GM19397 (cell line): ENCODE measurements around the gene TPP2.

Source experiments
- ATAC-seq: cut with Tn5 transposase; IDR thresholded peaks from one replicate; pipeline ENCODE4 v1.9.1; 2021; ENCODE audit warnings: mild to moderate bottlenecking, moderate library complexity; ENCODE audit not compliant: unreplicated experiment

TPP2 gene

DNA sequence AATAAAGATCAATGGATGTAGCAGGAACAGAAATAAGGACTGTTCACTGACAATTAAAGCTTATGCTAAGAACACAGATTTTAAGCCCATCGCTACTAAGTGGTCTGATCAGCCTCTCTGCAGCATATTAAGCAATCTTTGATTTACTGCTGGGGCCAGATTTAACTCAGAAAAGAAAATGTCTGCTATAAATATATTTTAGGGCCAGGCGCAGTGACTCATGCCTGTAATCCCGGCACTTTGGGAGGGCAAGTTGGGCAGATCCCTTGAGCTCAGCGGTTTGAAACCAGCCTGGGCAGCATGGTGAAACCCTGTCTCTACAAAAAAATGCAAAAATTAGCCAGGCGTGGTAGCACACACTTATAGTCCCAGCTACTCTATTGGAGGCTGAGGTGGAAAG lies 55.1 kb downstream of the TPP2 start:
- ATAC-seq: no peak

DNA sequence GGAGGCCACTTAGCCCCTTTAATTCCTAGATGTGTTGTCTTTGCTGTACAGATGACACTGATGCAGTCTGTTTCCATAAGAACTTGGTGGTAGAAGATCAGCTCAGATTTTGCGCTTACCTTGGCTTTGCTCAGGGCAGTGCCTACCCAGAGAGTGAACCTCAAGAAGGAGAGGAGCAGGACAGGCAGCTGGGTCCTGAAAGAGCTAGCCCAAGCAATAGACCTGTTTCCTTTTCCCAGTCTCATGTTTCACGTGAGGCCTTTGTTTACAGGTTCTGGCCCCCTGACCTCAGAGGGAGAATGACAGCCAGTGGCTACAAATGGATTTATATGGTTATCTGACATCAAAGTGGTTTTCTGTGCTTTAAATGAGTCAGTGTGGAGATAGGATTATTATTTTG lies 58.0 kb downstream of the TPP2 start:
- no peak for ATAC-seq

DNA sequence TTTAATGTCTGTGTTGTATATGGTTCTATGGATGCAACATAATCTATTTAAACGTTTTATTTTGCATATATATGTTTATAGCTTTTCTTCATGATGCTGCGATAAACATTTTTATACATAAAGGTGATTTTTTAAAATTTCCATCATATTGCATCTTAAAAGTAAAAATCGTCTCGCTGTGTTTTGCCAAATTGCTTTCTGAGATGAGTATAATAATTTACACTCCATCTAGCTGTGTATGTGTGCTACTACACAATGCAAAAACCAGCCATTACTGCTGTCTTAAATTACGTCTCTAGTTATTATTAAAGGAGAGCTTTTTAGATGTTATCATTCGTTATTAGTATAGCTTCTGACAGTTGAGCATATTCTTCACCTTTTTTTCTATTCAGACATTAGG lies 60.8 kb downstream of the TPP2 start:
- ATAC-seq: no peak

DNA sequence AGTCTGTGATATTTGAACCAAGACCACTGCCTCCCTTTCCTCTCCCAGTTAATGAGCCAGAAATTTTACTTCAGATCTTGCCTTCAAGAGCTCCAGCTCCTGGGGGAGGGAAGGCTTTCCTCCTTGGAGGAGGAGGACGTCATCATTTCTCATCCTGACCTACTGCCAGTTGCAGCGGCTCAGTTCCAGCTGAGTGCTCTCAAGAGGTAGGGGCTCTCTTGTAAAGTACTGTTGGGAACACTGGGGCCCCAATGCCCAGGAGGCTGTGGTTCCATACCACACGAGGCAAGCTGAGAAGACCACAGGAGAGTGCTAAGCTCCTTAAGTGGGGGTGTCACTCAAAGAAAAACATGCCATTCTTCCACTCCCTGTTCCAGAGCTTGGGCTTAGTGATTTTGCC lies 61.9 kb downstream of the TPP2 start:
- ATAC-seq: no peak

DNA sequence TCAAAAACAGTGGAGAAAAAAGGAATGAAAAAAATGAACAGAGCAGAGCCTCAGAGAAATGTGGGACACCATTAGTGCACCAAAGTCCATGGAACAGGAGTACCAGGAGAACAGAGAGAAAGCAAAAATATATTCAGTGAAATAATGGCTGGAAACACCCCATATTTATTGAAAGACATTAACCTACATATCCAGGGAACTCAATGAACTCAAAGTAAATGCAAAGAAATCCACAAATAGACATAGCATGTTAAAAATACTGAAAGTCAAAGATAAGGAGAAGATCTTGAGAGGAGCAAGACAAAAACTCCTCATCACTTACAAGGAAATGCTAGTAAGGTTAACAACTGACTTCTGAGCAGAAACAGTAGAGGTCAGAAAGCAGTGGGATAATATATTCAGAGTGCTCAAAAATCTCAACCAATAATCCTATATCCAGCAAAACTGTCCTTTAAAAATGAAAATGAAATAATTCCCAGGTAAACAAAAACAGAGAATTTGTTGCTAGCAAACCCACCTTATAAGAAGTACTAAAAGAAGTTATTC lies 62.5 kb downstream of the TPP2 start:
- ATAC-seq: no peak

DNA sequence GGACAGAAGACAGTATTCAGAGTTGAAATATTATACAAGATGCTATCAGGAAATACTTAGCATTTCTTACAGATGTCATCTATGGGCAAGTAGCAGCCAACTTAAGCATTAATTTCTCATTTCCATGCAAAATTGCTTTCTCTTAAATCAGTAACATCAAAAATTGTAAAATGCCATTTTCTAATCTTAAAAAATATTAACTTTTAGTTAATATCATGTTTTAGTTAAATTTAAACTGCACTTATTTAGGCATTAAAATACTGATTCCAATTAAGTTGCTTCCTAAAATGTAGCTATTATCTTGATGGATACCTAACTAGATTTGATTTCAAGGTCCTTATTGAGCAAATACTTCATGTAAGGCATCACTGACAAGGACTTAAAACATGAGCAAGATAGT lies 70.2 kb downstream of the TPP2 start:
- ATAC-seq: no peak

DNA sequence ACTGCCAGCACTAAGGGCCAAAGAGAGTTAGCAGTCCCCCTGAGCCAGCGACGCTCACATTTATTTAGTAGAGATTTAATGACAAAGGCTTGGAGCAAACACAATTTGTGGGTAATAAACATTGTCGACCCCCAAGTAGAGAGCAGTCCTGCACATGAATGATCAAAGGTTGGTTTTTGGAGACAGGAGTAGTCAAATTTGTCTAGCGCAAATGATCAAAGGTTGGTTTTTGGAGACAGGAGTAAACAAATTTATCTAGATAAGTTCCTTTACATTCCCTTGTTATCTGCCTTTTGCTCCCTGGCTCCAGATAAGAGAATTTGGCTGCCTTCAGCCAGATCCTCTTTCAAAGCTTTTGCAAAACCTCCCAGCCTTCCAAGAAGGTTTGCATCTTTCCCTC lies 71.1 kb downstream of the TPP2 start:
- no peak for ATAC-seq

DNA sequence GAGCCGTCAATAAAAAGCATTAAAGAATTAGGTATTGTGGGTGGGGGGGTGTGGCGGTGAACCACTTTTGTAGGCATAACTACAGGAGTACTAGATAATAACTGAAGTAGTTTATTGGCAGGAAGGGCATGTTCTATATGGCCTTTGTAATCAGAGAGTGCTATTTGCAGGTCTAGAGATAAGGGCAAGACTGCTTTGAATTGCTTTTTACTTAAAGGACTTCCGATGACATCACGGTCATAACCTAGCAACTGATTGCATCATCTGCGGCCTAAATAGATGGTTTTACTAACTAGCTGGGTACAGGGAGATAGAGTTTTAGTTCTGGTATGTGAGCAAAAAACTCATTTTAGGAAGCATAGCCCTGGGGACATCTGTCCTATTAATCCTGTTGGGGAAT lies 73.3 kb downstream of the TPP2 start:
- ATAC-seq: no peak

DNA sequence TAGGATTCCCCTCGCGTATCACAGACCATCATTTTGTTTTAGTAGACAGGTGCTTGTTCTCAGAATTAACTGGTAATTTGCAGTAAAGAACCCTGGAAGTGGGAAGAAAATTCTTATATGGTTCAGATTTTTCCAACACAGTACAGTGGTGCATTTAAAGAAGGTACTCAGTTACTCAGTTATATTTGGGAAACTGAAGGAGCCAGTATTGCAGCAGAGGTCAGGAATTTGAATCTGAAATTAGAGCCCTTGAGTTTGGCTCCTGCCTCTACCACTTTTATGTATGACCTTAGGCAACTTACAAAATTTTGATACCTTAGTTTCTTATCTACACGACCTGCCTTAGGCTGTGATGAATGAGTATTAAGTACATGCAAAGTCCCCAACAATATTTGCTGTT lies 78.3 kb downstream of the TPP2 start:
- ATAC-seq: no peak

DNA sequence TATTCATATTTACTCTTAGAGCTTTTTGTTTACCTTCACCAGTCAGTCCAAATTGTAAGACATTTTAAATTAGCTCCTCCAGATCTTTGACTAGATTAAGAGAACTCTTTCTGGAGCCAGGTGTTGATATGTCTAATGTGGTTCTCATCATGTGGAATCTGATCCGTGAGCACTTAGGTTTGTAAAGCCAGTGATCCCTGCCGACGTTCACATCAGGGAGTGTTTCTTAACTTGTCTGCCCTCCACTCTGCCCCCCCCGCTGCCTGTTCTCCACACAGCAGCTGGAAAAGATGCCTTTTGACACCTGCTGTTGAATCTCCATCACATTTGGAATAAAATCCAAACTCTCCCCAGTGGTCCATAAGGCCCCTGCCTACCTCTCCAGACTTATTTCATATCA lies 80.3 kb downstream of the TPP2 start:
- ATAC-seq: no peak

DNA sequence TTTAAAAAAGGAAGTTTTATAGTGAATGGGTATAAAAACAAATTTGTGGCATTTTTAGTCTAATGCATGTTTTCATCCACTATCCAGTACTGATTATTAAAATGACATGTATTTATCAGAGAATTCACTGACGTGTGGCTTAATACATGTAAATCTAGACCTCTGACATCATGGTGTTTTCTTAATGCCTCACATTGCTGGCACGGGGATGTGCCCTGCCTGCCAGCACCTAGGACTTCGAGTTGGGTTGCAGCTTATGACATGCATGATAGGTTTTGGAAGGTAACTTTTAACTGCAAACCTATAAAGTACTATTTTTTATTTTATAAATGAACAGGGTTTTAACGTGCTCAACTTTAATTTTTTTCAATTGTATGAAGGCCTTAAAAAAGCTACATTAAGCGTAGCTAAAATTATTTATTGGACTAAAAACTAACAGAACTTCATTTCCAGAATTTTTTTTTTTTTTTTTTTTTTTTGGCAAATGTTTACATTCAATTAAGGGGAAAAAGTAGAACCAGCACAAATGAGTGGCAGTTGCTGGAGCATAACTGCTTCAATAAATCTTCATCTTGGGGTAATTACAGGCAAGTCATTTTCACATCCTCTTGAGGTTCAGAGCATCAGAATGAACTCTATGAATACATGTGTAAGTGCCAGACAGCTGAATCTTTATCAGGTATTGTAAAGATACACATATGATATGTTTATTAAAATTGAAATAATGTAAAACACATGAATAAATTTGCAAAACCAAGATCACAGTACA lies 81.7 kb downstream of the TPP2 start:
- ATAC-seq: no peak

DNA sequence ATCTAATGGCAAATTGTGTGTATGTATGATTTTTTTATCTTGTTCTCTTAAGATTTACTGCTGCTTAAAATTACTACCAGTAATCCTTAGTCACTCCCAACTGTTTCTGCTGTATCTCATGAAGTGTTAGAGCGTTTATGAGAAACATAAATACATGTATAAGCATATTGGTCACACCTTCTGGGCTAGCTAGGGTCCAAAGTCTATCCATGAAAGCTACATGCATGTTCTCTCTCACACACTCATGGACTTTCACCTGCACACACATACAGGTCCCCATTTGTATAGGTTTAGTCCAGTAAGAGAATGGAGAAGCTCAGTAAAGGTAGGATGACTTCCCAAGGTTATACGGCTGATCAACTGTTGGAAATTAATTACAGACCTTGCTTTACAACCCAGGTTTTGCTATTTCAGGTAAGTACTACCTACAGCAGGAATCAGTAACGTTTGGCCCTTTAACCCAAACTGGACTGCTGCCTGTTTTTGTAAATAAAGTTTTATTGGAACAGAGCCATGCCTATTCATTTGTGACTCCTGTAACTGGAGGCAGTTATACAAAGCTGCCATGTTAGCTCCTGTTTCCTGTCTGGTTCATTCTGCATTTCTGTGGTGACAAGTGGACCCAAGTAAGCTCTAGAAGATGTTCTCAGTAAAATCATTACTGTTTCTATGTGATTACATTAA lies 82.8 kb downstream of the TPP2 start:
- no peak for ATAC-seq

DNA sequence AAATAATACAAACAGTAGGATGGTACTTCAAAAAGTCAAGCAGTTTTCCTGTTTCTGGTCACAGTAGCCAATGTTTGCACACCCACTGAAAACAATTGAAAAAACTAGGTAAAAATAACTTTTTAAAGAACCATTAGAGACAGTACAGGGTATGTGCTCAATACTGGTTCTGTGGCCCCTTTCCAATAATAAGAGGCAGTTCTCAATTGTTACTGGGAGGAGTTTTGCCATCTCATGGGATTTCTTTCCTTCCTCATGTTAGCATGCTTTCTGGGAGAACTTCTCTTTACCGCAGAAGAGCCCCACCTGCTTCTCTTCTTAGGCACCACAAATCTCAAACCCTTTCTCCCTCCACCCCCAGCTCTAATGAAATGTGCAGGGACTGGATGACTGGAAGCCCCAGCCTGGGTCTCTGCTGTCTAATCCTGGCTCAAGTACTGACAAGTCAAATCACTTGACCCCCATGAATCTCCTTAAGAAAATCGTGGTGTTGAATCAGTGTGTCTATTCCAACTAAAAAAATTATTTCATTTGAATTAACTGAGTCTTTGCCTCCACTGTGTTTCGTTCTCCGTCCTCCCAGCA lies 83.4 kb downstream of the TPP2 start:
- ATAC-seq: no peak

DNA sequence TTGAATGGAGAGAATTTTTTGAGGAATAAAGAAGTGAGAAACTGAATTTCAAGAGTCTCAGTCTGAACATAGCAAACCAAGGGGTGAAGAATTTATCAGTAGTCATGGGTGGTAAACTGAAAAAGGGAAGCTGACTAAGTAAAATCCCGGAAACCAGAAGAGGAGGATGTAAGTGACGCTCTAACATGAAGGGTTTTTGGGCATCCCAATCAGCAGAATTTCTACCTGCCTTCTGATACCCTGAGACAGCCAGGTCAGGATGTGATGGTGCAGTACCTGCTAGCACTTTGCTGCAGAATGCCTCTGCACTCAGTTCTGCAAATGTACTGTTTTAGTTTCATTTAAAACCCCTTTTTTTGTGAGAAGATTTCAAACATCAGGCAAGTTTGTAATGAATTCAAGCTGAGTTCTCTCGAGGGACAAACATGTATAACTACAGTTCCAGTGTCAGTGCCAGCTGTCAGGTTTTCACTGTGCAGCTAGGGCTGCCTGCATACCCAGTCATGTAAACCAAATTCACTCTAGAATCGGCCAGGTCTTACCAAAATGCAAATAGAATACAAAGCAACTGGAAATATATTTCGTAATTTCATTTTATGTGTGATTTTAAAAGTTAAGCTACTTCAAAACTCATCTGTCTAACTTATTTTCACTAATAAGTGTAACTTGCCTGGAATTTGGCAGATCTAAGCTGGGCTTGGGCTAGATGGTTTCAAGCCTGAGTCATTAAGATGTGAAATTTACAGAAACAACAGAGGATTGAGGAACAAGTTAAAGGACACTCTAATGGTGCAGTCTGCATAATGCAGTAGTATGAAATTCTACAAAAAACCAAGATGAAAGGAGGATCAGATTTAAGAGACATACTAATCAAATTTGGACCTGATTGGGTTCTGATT lies 84.3 kb downstream of the TPP2 start:
- ATAC-seq: peak; percentile 60

DNA sequence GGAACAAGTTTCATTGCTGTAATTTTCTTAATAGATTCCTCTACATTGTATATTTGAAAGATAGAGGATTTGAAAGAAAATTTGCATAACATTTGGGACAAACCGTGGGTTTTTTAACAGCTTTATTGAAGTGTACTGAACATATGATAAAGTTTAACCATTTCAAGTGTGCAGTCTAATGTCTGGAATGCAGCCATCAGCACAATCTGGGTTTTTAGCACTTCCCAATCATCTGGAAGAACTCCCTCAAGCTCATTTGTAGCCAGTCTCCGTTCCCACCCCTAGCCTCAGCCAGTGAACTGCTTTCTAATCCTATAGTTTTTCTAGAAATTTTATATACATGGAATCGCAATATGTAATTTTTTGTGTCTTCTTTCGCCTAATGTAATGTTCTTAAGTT lies 85.4 kb downstream of the TPP2 start:
- no peak for ATAC-seq

DNA sequence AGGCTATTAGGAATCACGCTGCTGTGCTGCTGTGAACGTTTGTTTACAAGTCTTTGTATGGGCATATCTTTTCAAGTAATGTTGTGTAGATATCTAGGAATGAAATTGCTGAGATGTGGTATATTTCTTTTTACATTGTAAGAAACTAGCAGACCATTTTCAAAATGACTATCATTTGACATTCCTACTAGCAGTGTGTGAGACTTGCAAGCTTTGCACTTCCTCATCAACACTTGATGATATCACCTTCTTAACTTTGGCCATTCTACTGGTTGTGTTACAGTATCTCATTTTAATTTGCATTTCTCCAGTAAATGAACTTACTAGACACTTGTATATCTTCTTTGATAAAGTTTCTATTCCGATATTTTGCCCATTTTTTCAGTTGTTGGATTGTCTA lies 85.9 kb downstream of the TPP2 start:
- no peak for ATAC-seq

DNA sequence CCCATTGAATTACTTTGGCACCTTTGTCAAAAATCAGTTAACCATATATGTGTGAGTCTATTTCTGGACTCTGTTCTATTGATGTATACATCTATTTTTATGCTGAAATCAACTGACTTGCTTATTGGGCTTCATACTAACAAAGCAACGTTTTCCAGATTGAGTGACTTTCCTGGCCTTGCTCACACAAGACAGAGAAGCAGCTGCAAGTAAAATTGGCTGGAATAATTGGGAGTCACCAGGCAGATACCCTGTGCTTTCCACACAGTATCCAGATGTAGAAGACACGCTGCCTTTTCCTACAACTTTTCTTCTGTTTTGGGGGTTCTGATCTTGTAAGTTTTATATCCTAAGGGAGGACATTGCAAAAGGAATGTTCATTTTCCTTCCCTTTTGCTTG lies 86.9 kb downstream of the TPP2 start:
- no peak for ATAC-seq

DNA sequence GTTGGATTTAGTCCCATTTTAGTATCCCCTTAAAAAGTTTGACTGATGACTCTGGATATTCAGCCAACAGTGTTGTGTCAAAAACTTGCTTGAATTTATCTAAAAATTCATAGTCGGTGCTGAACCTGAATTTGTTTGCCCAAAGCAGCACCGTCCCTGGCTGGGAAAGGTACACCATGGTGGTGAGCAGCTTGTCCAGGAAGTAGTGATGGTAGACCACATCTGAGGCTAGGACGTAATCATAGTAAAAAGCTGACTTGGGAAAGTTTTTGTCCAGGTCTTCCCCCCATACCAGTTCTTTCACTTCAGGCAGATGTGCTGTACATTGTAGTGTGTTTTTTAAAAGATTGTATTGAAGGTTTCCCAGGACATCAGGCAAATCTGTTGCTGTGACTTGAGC lies 89.2 kb downstream of the TPP2 start:
- no peak for ATAC-seq

DNA sequence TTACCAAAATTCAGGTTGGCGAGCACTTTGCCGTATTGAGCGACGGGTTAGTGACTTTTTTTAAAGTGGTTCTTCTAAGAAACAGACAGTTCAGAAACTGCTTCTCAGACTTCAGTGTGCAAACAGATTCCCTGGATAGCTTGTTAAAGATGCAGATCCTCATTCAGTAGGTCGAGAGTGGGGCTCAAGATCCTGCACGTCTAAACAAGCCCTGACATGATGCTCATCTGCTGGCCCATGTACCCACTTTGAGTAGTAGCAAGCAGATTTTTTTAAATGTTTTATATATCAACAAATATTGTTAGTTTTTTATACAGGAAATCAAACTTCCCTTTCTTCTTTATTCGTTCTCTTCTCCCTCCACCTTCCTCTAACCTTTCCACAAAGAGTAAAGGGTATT lies 90.7 kb downstream of the TPP2 start:
- ATAC-seq: no peak

DNA sequence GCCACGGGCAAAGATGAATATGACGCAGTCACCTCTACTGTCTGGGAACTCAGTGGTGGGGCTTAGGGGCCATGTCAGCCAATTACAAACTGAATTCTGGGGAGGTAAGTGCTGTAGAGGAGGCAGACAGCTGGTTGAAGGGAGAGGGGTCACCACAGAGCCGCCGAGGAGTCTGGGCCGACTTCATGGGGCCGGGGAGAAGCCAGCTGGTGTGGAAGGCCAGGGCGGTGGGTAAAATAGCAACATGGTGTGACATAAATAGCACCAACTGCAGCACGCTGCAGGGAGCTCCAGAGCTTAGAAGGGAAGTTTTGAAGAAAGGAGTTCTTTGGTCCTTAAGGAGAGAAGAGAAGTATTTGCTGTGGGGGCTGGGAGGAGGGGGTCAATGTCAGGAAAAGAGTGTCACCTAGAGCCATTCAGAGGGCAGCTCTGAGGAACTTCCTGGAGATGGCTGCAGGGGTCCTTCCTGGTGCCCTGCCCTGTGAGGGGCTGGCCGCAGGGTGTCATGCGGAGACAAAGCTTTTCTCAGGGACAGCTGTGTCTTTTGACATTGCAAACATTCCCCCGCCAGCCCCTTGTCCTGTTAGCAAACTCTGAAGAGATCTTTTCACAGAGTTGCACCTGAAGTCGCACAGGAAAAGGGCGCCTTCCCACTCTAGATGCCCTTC lies 91.7 kb downstream of the TPP2 start:
- ATAC-seq: no peak

DNA sequence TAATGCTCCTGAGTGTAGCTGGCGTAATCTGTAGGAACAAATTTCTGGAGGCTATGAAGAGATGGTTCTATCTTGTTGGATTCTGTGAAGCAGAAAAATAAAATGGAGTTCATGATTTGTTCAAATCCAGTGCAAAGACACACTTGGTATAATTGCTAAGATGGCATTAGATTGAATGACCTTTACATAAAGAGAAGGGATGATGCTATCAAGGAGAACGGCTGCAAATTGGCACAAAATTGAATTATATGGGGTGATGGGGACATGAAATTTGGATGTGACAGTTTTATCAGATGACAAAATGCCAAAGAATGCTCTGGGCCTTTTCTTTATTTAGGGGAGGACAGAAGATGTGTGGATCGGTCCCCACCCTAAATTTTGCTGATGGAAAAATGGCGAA lies 94.1 kb downstream of the TPP2 start:
- no peak for ATAC-seq
